Endothelial cell of umbilical vein (primary cell): ENCODE data around the gene IDUA.

Experiments used
- MAX ChIP-seq: IDR thresholded peaks from 2 replicates; pipeline ENCODE4 v1.6.1; 2011; ENCODE audit not compliant: insufficient read depth, insufficient read length
- MYC ChIP-seq: IDR thresholded peaks from one replicate; pipeline ENCODE4 v1.6.1; 2011; ENCODE audit warnings: mild to moderate bottlenecking, low read depth, low read length
- POLR2A ChIP-seq: IDR thresholded peaks from 2 replicates; pipeline ENCODE4 v1.6.1; 2012; ENCODE audit warnings: low read depth, mild to moderate bottlenecking, control low read depth, low read length
- TF ChIP-seq, protein P1 (sequence below), 2 donors: IDR thresholded peaks; 1 replicate in 1 of 2; 2 replicates in 1 of 2; pipeline ENCODE4 v1.5.1; 2011; ENCODE audit warnings: low read length in 2 of 2, mild to moderate bottlenecking in 2 of 2, moderate library complexity in 2 of 2, control low read depth in 1 of 2, inconsistent platforms in 1 of 2, low read depth in 1 of 2; ENCODE audit not compliant: insufficient read depth in 1 of 2; ENCODE audit errors: extremely low read depth in 1 of 2

GRCh38 chr4:965048-965765 is 21.6 kb upstream of the IDUA start:
- TF ChIP-seq MYC (no peak), POLR2A (no peak), MAX (no peak)
- TF ChIP-seq, protein P1, sequence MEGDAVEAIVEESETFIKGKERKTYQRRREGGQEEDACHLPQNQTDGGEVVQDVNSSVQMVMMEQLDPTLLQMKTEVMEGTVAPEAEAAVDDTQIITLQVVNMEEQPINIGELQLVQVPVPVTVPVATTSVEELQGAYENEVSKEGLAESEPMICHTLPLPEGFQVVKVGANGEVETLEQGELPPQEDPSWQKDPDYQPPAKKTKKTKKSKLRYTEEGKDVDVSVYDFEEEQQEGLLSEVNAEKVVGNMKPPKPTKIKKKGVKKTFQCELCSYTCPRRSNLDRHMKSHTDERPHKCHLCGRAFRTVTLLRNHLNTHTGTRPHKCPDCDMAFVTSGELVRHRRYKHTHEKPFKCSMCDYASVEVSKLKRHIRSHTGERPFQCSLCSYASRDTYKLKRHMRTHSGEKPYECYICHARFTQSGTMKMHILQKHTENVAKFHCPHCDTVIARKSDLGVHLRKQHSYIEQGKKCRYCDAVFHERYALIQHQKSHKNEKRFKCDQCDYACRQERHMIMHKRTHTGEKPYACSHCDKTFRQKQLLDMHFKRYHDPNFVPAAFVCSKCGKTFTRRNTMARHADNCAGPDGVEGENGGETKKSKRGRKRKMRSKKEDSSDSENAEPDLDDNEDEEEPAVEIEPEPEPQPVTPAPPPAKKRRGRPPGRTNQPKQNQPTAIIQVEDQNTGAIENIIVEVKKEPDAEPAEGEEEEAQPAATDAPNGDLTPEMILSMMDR (IDR thresholded peaks at IDR 0.05; ENCODE audit: extremely low read depth in 1 of 2, insufficient read depth in 1 of 2, low read depth in 1 of 2, low read length in 2 of 2): no peak
